Measurements from ENCODE around the gene CCDC13.

CCDC13 gene

GRCh38 chr3:42780892-42781700 lies 8.0 kb upstream of the CCDC13 start:
- POLR2A ChIA-PET: no interaction called here
- 56% methylated on average over 6 of the region's 11 CpGs for WGBS (ENCODE audit: insufficient coverage)

GRCh38 chr3:42780398-42780797 lies 7.3 kb upstream of the CCDC13 start:
- Histone ChIP-seq H3K27ac (ENCODE audit: insufficient read depth in 1 of 2, low read depth in 1 of 2, low read length in 2 of 2, poor library complexity in 1 of 2, severe bottlenecking in 2 of 2) (no peak overlapping the region), H3K4me1 (ENCODE audit: control extremely low read depth in 1 of 4, control insufficient read depth in 4 of 4, insufficient read depth in 4 of 4, low read length in 3 of 4) (no peaks in the 10 kb centered on the region), H3K9me3 (ENCODE audit: control extremely low read depth in 1 of 5, control insufficient read depth in 4 of 5, insufficient read depth in 2 of 5, low read depth in 1 of 5, low read length in 4 of 5) (no peaks in the 10 kb centered on the region), H3K4me3 (ENCODE audit: control insufficient read depth in 1 of 7, extremely low read depth in 1 of 7, insufficient read depth in 4 of 7, low read depth in 2 of 7, low read length in 6 of 7) (no peak overlapping the region), H3K36me3 (ENCODE audit: control insufficient read depth in 4 of 4, insufficient read depth in 4 of 4, low read length in 3 of 4) (peaks cover 0 to 8% (median 4%) of the 10 kb centered on the region in 4 experiments), H3K27me3 (replicated peaks in 2 of 5; ENCODE audit: control insufficient read depth in 4 of 5, insufficient read depth in 5 of 5, low read length in 4 of 5) (no peaks in the 10 kb centered on the region)
- WGBS (ENCODE audit: insufficient coverage): 90% methylated on average over 2 of the region's 3 CpGs
- ChIA-PET CTCF (interaction anchor here (0.6 to 4.6 kb wide), 21 partner anchors 10 to 107 kb away, joined by 3 to 38 read pairs (median 4); no protein-coding TSS in a partner anchor), POLR2A (no interaction called here)
- no peak for DNase-seq

More at GRCh38 chr3:42780892-42781700, 8.0 kb upstream of the CCDC13 start:
- CTCF ChIA-PET: interaction anchor here (1.0 to 4.6 kb wide), 11 partner anchors 13 to 101 kb away, joined by 3 to 38 read pairs (median 5); partner anchors contain the start of gene HIGD1A
- Histone ChIP-seq H3K36me3 (ENCODE audit: control insufficient read depth in 4 of 4, insufficient read depth in 4 of 4, low read length in 3 of 4) (peaks cover 2 to 8% (median 4%) of the 10 kb centered on the region in 4 experiments), H3K4me1 (ENCODE audit: control extremely low read depth in 1 of 4, control insufficient read depth in 4 of 4, insufficient read depth in 4 of 4, low read length in 3 of 4) (no peaks in the 10 kb centered on the region), H3K27ac (ENCODE audit: insufficient read depth in 1 of 2, low read depth in 1 of 2, low read length in 2 of 2, poor library complexity in 1 of 2, severe bottlenecking in 2 of 2) (no peak overlapping the region), H3K9me3 (ENCODE audit: control extremely low read depth in 1 of 5, control insufficient read depth in 4 of 5, insufficient read depth in 2 of 5, low read depth in 1 of 5, low read length in 4 of 5) (no peaks in the 10 kb centered on the region), H3K27me3 (replicated peaks in 2 of 5; ENCODE audit: control insufficient read depth in 4 of 5, insufficient read depth in 5 of 5, low read length in 4 of 5) (no peaks in the 10 kb centered on the region), H3K4me3 (ENCODE audit: control insufficient read depth in 1 of 7, extremely low read depth in 1 of 7, insufficient read depth in 4 of 7, low read depth in 2 of 7, low read length in 6 of 7) (no peak overlapping the region)
- DNase-seq: peak; percentile 83 to 93 (median 86)

GRCh38 chr3:42778644-42779043 lies 5.6 kb upstream of the CCDC13 start:
- ChIA-PET CTCF (interaction anchor here (0.9 to 4.6 kb wide), 13 partner anchors 23 to 104 kb away, joined by 3 to 38 read pairs (median 7); partner anchors contain the start of gene ACKR2), POLR2A (no interaction called here)
- no peak for DNase-seq
- Histone ChIP-seq H3K27ac (ENCODE audit: insufficient read depth in 1 of 2, low read depth in 1 of 2, low read length in 2 of 2, poor library complexity in 1 of 2, severe bottlenecking in 2 of 2) (no peak overlapping the region), H3K36me3 (ENCODE audit: control insufficient read depth in 4 of 4, insufficient read depth in 4 of 4, low read length in 3 of 4) (peaks cover 0 to 6% (median 3%) of the 10 kb centered on the region in 4 experiments), H3K9me3 (ENCODE audit: control extremely low read depth in 1 of 5, control insufficient read depth in 4 of 5, insufficient read depth in 2 of 5, low read depth in 1 of 5, low read length in 4 of 5) (no peaks in the 10 kb centered on the region), H3K4me1 (ENCODE audit: control extremely low read depth in 1 of 4, control insufficient read depth in 4 of 4, insufficient read depth in 4 of 4, low read length in 3 of 4) (peaks cover 0 to 2% (median under 1%) of the 10 kb centered on the region in 4 experiments), H3K27me3 (replicated peaks in 2 of 5; ENCODE audit: control insufficient read depth in 4 of 5, insufficient read depth in 5 of 5, low read length in 4 of 5) (no peaks in the 10 kb centered on the region), H3K4me3 (ENCODE audit: control insufficient read depth in 1 of 7, extremely low read depth in 1 of 7, insufficient read depth in 4 of 7, low read depth in 2 of 7, low read length in 6 of 7) (no peak overlapping the region)
- WGBS (ENCODE audit: insufficient coverage): 93% methylated on average over 2 of the region's 2 CpGs

GRCh38 chr3:42773409-42773751 lies 327 bp upstream of the CCDC13 start:
- ChIA-PET CTCF (interaction anchor here (1.1 to 1.7 kb wide), 2 partner anchors 55 to 67 kb away, joined by 4 to 5 read pairs; no protein-coding TSS in a partner anchor), POLR2A (interaction anchor here (0.5 kb wide), 1 partner anchor 195 kb away, joined by 3 read pairs; no protein-coding TSS in a partner anchor)
- H3K4me3 ChIP-seq (ENCODE audit: control insufficient read depth in 1 of 7, extremely low read depth in 1 of 7, insufficient read depth in 4 of 7, low read depth in 2 of 7, low read length in 6 of 7): peak overlapping the region; percentile 40 to 90 (median 71)
- no peaks in the 10 kb centered on the region for H3K27me3 ChIP-seq (replicated peaks in 2 of 5; ENCODE audit: control insufficient read depth in 4 of 5, insufficient read depth in 5 of 5, low read length in 4 of 5)
- 0% methylated on average over 2 of the region's 6 CpGs for WGBS (ENCODE audit: insufficient coverage)
- no peak for DNase-seq
- peaks cover 2 to 12% (median 9%) of the 10 kb centered on the region in 4 experiments for H3K4me1 ChIP-seq (ENCODE audit: control extremely low read depth in 1 of 4, control insufficient read depth in 4 of 4, insufficient read depth in 4 of 4, low read length in 3 of 4)
- H3K36me3 ChIP-seq (ENCODE audit: control insufficient read depth in 4 of 4, insufficient read depth in 4 of 4, low read length in 3 of 4): no peaks in the 10 kb centered on the region
- peak overlapping the region; percentile 40 to 69 for H3K27ac ChIP-seq (ENCODE audit: insufficient read depth in 1 of 2, low read depth in 1 of 2, low read length in 2 of 2, poor library complexity in 1 of 2, severe bottlenecking in 2 of 2)
- H3K9me3 ChIP-seq (ENCODE audit: control extremely low read depth in 1 of 5, control insufficient read depth in 4 of 5, insufficient read depth in 2 of 5, low read depth in 1 of 5, low read length in 4 of 5): no peaks in the 10 kb centered on the region

GRCh38 chr3:42771271-42771670 lies 1.8 kb downstream of the CCDC13 start:
- WGBS (ENCODE audit: insufficient coverage): 100% methylated on average over 1 of the region's 1 CpG
- no peaks in the 10 kb centered on the region for H3K36me3 ChIP-seq (ENCODE audit: control insufficient read depth in 4 of 4, insufficient read depth in 4 of 4, low read length in 3 of 4)
- DNase-seq: no peak
- ChIA-PET CTCF (interaction anchor here (1.0 to 2.5 kb wide), 2 partner anchors 14 to 16 kb away, joined by 3 to 11 read pairs; no protein-coding TSS in a partner anchor), POLR2A (no interaction called here)
- H3K27ac ChIP-seq (ENCODE audit: insufficient read depth in 1 of 2, low read depth in 1 of 2, low read length in 2 of 2, poor library complexity in 1 of 2, severe bottlenecking in 2 of 2): no peak overlapping the region
- H3K9me3 ChIP-seq (ENCODE audit: control extremely low read depth in 1 of 5, control insufficient read depth in 4 of 5, insufficient read depth in 2 of 5, low read depth in 1 of 5, low read length in 4 of 5): no peaks in the 10 kb centered on the region
- H3K4me1 ChIP-seq (ENCODE audit: control extremely low read depth in 1 of 4, control insufficient read depth in 4 of 4, insufficient read depth in 4 of 4, low read length in 3 of 4): peaks cover 2 to 12% (median 9%) of the 10 kb centered on the region in 4 experiments
- no peak overlapping the region for H3K4me3 ChIP-seq (ENCODE audit: control insufficient read depth in 1 of 7, extremely low read depth in 1 of 7, insufficient read depth in 4 of 7, low read depth in 2 of 7, low read length in 6 of 7)
- H3K27me3 ChIP-seq (replicated peaks in 2 of 5; ENCODE audit: control insufficient read depth in 4 of 5, insufficient read depth in 5 of 5, low read length in 4 of 5): no peaks in the 10 kb centered on the region

- ChIA-PET POLR2A (no interaction called here), CTCF (interaction anchor here (1.4 to 2.5 kb wide), 3 partner anchors 10 to 24 kb away, joined by 3 to 11 read pairs (median 5); no protein-coding TSS in a partner anchor)
- H3K36me3 ChIP-seq (ENCODE audit: control insufficient read depth in 4 of 4, insufficient read depth in 4 of 4, low read length in 3 of 4): no peaks in the 10 kb centered on the region
- H3K4me3 ChIP-seq (ENCODE audit: control insufficient read depth in 1 of 7, extremely low read depth in 1 of 7, insufficient read depth in 4 of 7, low read depth in 2 of 7, low read length in 6 of 7): no peak overlapping the region
- H3K4me1 ChIP-seq (ENCODE audit: control extremely low read depth in 1 of 4, control insufficient read depth in 4 of 4, insufficient read depth in 4 of 4, low read length in 3 of 4): peaks cover 2 to 12% (median 9%) of the 10 kb centered on the region in 4 experiments
- no peaks in the 10 kb centered on the region for H3K9me3 ChIP-seq (ENCODE audit: control extremely low read depth in 1 of 5, control insufficient read depth in 4 of 5, insufficient read depth in 2 of 5, low read depth in 1 of 5, low read length in 4 of 5)
- H3K27me3 ChIP-seq (replicated peaks in 2 of 5; ENCODE audit: control insufficient read depth in 4 of 5, insufficient read depth in 5 of 5, low read length in 4 of 5): no peaks in the 10 kb centered on the region
- no peak overlapping the region for H3K27ac ChIP-seq (ENCODE audit: insufficient read depth in 1 of 2, low read depth in 1 of 2, low read length in 2 of 2, poor library complexity in 1 of 2, severe bottlenecking in 2 of 2)
- DNase-seq: no peak
- WGBS (ENCODE audit: insufficient coverage): 91% methylated on average over 17 of the region's 28 CpGs
Observed at GRCh38 chr3:42769477-42770131, 3.4 kb downstream of the CCDC13 start.
